Measurements from ENCODE around the gene RBCK1. TPM values are rescaled to one million over a fixed set of nuclear protein-coding genes. Genes with fewer than 3 reads are reported as not detected.
"Not testable (repeated sequence)": the region's sequence is repeated elsewhere in the genome, so short reads cannot be mapped to it uniquely, and the experiment has no call there.

Gene RBCK1
- total and polyA plus RNA-seq, 2 donors (not counting 3 experiments of a cell fraction or from before 2014, with no cell fraction given), result 80.4 to 82.7 TPM

- BruUV-seq (replicated peaks), result no TSS peak
- H3K9me3 ChIP-seq (replicated peaks; ENCODE audit: control insufficient read depth, insufficient read depth, low read length), result no peaks in the 10 kb centered on the region
- peaks cover 4% of the 10 kb centered on the region for H4K20me1 ChIP-seq (replicated peaks; ENCODE audit: control insufficient read depth, extremely low read depth, insufficient read depth, low read length)
- no peak overlapping the region for H2AFZ ChIP-seq (ENCODE audit: low read depth, low read length)
- no peak overlapping the region for H3K9ac ChIP-seq (replicated peaks; ENCODE audit: extremely low read depth, insufficient read depth, low read length)
- TF ChIP-seq POLR2A (IDR thresholded peaks at IDR 0.05; ENCODE audit: low read depth, low read length) (no peak), GATA2 (IDR thresholded peaks at IDR 0.05; ENCODE audit: insufficient read depth, insufficient read length, low read depth, low read length) (no peak), MAX (IDR thresholded peaks at IDR 0.05; ENCODE audit: insufficient read depth, insufficient read length) (no peak), POLR2AphosphoS5 (IDR thresholded peaks at IDR 0.05; ENCODE audit: insufficient read depth, low read depth, low read length) (no peak), JUN (IDR thresholded peaks at IDR 0.05; ENCODE audit: borderline replicate concordance, insufficient read depth, insufficient read length, low read depth) (no peak), MYC (IDR thresholded peaks at IDR 0.05; ENCODE audit: low read depth, low read length) (no peak), CTCF (IDR thresholded peaks at IDR 0.05; ENCODE audit: extremely low read depth in 1 of 2, insufficient read depth in 1 of 2, low read depth in 1 of 2, low read length in 2 of 2) (no peak), FOS (IDR thresholded peaks at IDR 0.05; ENCODE audit: borderline replicate concordance, insufficient read depth, low read length) (no peak)
- H3K4me2 ChIP-seq (ENCODE audit: insufficient read depth, low read length), result no peak overlapping the region
- no peaks in the 10 kb centered on the region for H3K4me1 ChIP-seq (ENCODE audit: control insufficient read depth, extremely low read depth, insufficient read depth, low read length)
- dilution Hi-C loops (cut with MboI; ENCODE audit: extremely low pct_ligation_motif_present, low sequenced_read_pairs), result no loop called here
- ChIA-PET CTCF (interaction anchor here (0.6 kb wide), 1 partner anchor 47 kb away, joined by 3 read pairs; no protein-coding TSS in a partner anchor), POLR2A (interaction anchor here (0.5 kb wide), 1 partner anchor 11 kb away, joined by 11 read pairs; no protein-coding TSS in a partner anchor)
- H3K36me3 ChIP-seq (ENCODE audit: control insufficient read depth in 2 of 2, extremely low read depth in 1 of 2, insufficient read depth in 2 of 2, low read length in 2 of 2), result peaks cover 19 to 32% of the 10 kb centered on the region in 2 experiments
- H3K27me3 ChIP-seq (ENCODE audit: control insufficient read depth in 2 of 2, insufficient read depth in 2 of 2, low read length in 2 of 2), result no peaks in the 10 kb centered on the region
- FAIRE-seq (no peak), DNase-seq (ENCODE audit: low read depth, low spot score) (no peak)
- H3K27ac ChIP-seq (ENCODE audit: insufficient read depth, low read depth, low read length), result no peak overlapping the region
- peaks cover 5% of the 10 kb centered on the region for H3K79me2 ChIP-seq (ENCODE audit: control insufficient read depth, insufficient read depth, low read length)
- H3K9me1 ChIP-seq (replicated peaks; ENCODE audit: control insufficient read depth, extremely low read depth, insufficient read depth, low read length), result no peaks in the 10 kb centered on the region
- intact Hi-C loops (cut with micrococcal nuclease), result no loop called here
- H3K4me3 ChIP-seq (replicated peaks in 1 of 3; ENCODE audit: insufficient read depth in 1 of 3, low read depth in 1 of 3, low read length in 3 of 3), result no peak overlapping the region
Observed at GRCh38 chr20:391041-391711, 16.9 kb upstream of the RBCK1 start.

- H3K9me3 ChIP-seq (replicated peaks; ENCODE audit: control insufficient read depth, insufficient read depth, low read length); H2AFZ ChIP-seq (ENCODE audit: low read depth, low read length); BruUV-seq (replicated peaks); H3K4me3 ChIP-seq (replicated peaks in 1 of 3; ENCODE audit: insufficient read depth in 1 of 3, low read depth in 1 of 3, low read length in 3 of 3); H3K27me3 ChIP-seq (ENCODE audit: control insufficient read depth in 2 of 2, insufficient read depth in 2 of 2, low read length in 2 of 2); H4K20me1 ChIP-seq (replicated peaks; ENCODE audit: control insufficient read depth, extremely low read depth, insufficient read depth, low read length); POLR2A ChIA-PET; H3K9ac ChIP-seq (replicated peaks; ENCODE audit: extremely low read depth, insufficient read depth, low read length); H3K79me2 ChIP-seq (ENCODE audit: control insufficient read depth, insufficient read depth, low read length); H3K9me1 ChIP-seq (replicated peaks; ENCODE audit: control insufficient read depth, extremely low read depth, insufficient read depth, low read length); DNase-seq (ENCODE audit: low read depth, low spot score); H3K27ac ChIP-seq (ENCODE audit: insufficient read depth, low read depth, low read length); H3K4me2 ChIP-seq (ENCODE audit: insufficient read depth, low read length); FAIRE-seq; H3K4me1 ChIP-seq (ENCODE audit: control insufficient read depth, extremely low read depth, insufficient read depth, low read length); dilution Hi-C loops (cut with MboI; ENCODE audit: extremely low pct_ligation_motif_present, low sequenced_read_pairs); intact Hi-C loops (cut with micrococcal nuclease): not testable (repeated sequence)
- H3K36me3 ChIP-seq (ENCODE audit: control insufficient read depth in 2 of 2, extremely low read depth in 1 of 2, insufficient read depth in 2 of 2, low read length in 2 of 2), result peaks cover 17 to 38% of the 10 kb centered on the region in 2 experiments
- CTCF ChIA-PET, result interaction anchor here (1.0 to 1.6 kb wide), 3 partner anchors 11 to 38 kb away, joined by 3 to 5 read pairs (median 4); no protein-coding TSS in a partner anchor
Observed at GRCh38 chr20:393296-393695, 14.8 kb upstream of the RBCK1 start.

Data from endothelial cell of umbilical vein (primary cell).